WERI-Rb-1 (cell line): ENCODE results near the gene MROH2B.
"Not testable (repeated sequence)": the region's sequence is repeated elsewhere in the genome, so short reads cannot be mapped to it uniquely, and the experiment has no call there.

Experiments
- DNase-seq: peaks from one replicate; pipeline ENCODE4 v3.0.0-alpha.2; 2020
- H3K27ac ChIP-seq: fragments of 250-450 bp; sonication (Bioruptor Pico); 2 replicates; pipeline ENCODE4 v1.5.1; 2020; ENCODE audit warnings: mild to moderate bottlenecking, moderate library complexity
- H3K27me3 ChIP-seq: fragments of 250-450 bp; sonication (Bioruptor Pico); 2 replicates; pipeline ENCODE4 v1.5.1; 2021; ENCODE audit warnings: mild to moderate bottlenecking, low read depth, moderate library complexity; ENCODE audit not compliant: insufficient read depth, severe bottlenecking
- H3K36me3 ChIP-seq: fragments of 250-450 bp; sonication (Bioruptor Pico); 2 replicates; pipeline ENCODE4 v1.5.1; 2020; ENCODE audit warnings: mild to moderate bottlenecking, moderate library complexity
- H3K4me3 ChIP-seq: 2 replicates; pipeline ENCODE4 v1.5.1; 2011; ENCODE audit warnings: low read depth, mild to moderate bottlenecking, control low read depth, low read length
- H3K9me3 ChIP-seq: fragments of 250-450 bp; sonication (Bioruptor Pico); 2 replicates; pipeline ENCODE4 v1.5.1; 2021; ENCODE audit warnings: mild to moderate bottlenecking, moderate library complexity; ENCODE audit not compliant: severe bottlenecking
- TF ChIP-seq, protein P1 (sequence below): IDR thresholded peaks from 2 replicates; pipeline ENCODE4 v1.5.1; 2011; ENCODE audit warnings: low read depth, mild to moderate bottlenecking, control low read depth, inconsistent platforms, low read length

The MROH2B gene

DNA sequence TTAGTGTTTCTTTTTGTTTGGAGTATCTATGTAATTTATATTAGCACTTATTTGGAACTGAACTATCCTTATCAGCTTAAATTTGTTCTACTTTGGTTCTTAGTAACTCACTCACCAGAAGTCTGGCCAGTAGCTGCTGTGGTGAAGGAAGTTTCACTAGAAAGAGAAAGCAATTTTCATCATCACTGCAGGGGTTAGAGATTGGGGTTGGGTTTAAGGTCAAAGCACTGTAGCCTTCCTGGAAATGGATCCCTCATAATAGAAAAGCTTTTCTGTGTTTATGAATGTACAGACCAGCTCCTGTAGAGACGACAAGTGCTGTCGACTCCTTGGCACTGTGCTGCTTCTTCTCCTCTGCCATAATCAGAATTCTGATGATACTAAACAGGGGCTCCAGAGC lies 22.2 kb downstream of the MROH2B start:
- Histone ChIP-seq H3K4me3 (no peak overlapping the region), H3K27me3 (no peaks in the 10 kb centered on the region), H3K27ac (no peak overlapping the region), H3K36me3 (no peaks in the 10 kb centered on the region), H3K9me3 (no peaks in the 10 kb centered on the region)
- TF ChIP-seq, protein P1, sequence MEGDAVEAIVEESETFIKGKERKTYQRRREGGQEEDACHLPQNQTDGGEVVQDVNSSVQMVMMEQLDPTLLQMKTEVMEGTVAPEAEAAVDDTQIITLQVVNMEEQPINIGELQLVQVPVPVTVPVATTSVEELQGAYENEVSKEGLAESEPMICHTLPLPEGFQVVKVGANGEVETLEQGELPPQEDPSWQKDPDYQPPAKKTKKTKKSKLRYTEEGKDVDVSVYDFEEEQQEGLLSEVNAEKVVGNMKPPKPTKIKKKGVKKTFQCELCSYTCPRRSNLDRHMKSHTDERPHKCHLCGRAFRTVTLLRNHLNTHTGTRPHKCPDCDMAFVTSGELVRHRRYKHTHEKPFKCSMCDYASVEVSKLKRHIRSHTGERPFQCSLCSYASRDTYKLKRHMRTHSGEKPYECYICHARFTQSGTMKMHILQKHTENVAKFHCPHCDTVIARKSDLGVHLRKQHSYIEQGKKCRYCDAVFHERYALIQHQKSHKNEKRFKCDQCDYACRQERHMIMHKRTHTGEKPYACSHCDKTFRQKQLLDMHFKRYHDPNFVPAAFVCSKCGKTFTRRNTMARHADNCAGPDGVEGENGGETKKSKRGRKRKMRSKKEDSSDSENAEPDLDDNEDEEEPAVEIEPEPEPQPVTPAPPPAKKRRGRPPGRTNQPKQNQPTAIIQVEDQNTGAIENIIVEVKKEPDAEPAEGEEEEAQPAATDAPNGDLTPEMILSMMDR: no peak
- no peak for DNase-seq

DNA sequence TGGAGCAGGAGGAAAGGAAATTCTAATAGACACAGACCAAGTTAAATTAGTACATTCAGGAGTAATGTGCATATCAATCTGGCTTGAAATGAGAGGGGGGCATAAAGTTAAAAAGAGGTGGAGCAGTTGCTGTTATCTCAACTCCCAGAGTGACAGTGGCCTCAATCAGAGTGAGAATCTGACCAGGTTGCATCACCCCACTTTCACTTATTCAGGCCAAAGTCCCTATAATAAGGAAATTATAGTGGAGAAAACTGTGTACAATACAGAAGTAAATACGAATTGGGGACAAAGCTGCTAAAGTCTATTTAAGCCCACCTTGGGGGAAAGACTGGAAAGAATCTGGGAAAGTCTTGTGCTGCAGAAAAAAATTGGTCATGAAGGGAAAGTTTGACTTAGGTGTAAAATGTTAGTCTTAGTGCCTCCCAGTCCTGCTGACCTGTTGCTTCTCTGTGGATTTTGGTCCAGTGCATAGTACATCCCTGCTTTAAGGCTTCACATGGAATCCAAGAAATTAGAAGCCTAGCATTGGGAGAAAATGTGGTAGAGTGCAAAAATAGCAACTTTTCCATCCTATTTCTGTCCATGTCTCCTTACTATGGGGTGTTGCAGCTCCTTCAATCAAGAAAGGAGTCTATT lies 27.9 kb downstream of the MROH2B start:
- no peak overlapping the region for H3K4me3 ChIP-seq
- no peaks in the 10 kb centered on the region for H3K9me3 ChIP-seq
- no peaks in the 10 kb centered on the region for H3K36me3 ChIP-seq
- DNase-seq: no peak
- TF ChIP-seq, protein P1: no peak
- no peak overlapping the region for H3K27ac ChIP-seq
- no peaks in the 10 kb centered on the region for H3K27me3 ChIP-seq

DNA sequence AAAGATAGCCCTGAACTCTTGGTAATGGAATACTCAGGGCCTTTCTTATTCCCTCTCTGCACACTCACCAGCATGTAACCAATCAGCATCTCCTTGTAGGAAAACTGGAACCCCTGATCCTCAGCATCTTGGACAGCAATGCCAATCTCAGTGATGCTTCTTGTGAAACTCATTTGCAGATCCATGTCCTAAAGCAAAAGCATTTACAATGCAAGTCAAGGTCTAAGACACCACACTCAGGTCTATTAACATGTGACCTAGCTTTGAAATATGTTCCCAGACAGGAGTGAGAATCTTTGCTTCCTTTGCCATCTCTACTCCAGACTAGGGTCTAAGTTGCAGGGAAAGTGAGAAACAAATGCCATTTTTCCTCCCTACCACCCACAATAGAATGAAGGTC lies 38.2 kb downstream of the MROH2B start:
- Histone ChIP-seq H3K4me3 (no peak overlapping the region), H3K27ac (no peak overlapping the region), H3K9me3 (no peaks in the 10 kb centered on the region), H3K27me3 (no peaks in the 10 kb centered on the region), H3K36me3 (no peaks in the 10 kb centered on the region)
- DNase-seq: no peak
- TF ChIP-seq, protein P1: no peak

- H3K36me3 ChIP-seq, H3K27me3 ChIP-seq, H3K27ac ChIP-seq, H3K9me3 ChIP-seq, DNase-seq, H3K4me3 ChIP-seq: not testable (repeated sequence)
Observed at GRCh38 chr5:41022600-41022999, 48.5 kb downstream of the MROH2B start.

DNA sequence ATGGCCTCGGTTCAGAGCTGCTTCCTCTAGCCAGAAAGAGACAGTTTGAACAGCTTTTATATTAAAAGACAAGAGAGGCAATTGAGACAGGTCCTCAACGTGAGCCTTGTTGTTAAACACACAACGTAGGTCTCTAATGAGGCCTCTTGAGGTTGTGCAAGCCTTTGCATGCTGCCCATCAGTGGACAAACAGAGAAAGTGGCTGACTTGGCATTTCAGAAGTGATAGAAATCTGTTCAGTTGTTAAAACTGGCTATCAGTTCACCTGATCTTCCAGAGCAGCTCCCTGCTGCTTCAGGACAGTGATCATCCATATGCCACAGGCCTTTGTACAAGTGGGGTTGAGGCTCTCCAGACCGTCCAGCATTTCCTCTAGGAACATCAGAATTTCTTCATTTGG lies 58.8 kb downstream of the MROH2B start:
- Histone ChIP-seq H3K9me3 (no peaks in the 10 kb centered on the region), H3K27ac (no peak overlapping the region), H3K36me3 (no peaks in the 10 kb centered on the region), H3K27me3 (no peaks in the 10 kb centered on the region), H3K4me3 (no peak overlapping the region)
- TF ChIP-seq, protein P1: no peak
- DNase-seq: no peak

GRCh38 chr5:41010572-41010971 lies 60.6 kb downstream of the MROH2B start:
- H3K27ac ChIP-seq: no peak overlapping the region
- H3K36me3 ChIP-seq: no peaks in the 10 kb centered on the region
- H3K9me3 ChIP-seq: no peaks in the 10 kb centered on the region
- TF ChIP-seq, protein P1: no peak
- H3K27me3 ChIP-seq: no peaks in the 10 kb centered on the region
- no peak overlapping the region for H3K4me3 ChIP-seq
- no peak for DNase-seq
